ENCODE results near the gene ZNF217.

GRCh38 chr20:53631909-53632662 is 38.4 kb upstream of the ZNF217 start:
- no peak for TF ChIP-seq MAX (IDR thresholded peaks at IDR 0.05; ENCODE audit: low read depth, low read length)
- TF ChIP-seq NR2C1 (IDR thresholded peaks at IDR 0.05) = no peak
- TF ChIP-seq SIX5 (IDR thresholded peaks at IDR 0.05; ENCODE audit: low read depth, low read length, severe bottlenecking) = no peak
- no peak for TF ChIP-seq EP300 (IDR thresholded peaks at IDR 0.05; ENCODE audit: borderline replicate concordance in 1 of 2, control insufficient read depth in 1 of 2, low read depth in 2 of 2, low read length in 2 of 2)
- TF ChIP-seq POLR2AphosphoS5 (IDR thresholded peaks at IDR 0.05; ENCODE audit: low read length) = no peak
- TF ChIP-seq POLR2A (IDR thresholded peaks at IDR 0.05; ENCODE audit: low read depth, low read length) = no peak

All from GM12878 (cell line).